ENCODE data around the gene TMEM205.

Gene TMEM205

GRCh38 chr19:11346104-11346940, at the start of gene TMEM205, which contains the start of gene CCDC159:
Gene TMEM205, minus strand, starts transcription at chr19:11346268. Its CDS starts 649 bp downstream, at chr19:11345619.
Gene CCDC159, plus strand, starts transcription at chr19:11346519. Its CDS starts 88 bp downstream, at chr19:11346607.
- Histone ChIP-seq H3K27me3 (replicated peaks) (no peaks in the 10 kb centered on the region), H3K27ac (peak within 1 kb of the TSS; percentile 43), H3K4me3 (ENCODE audit: low read depth, low read length) (peak within 1 kb of the TSS; percentile 82), H3K36me3 (replicated peaks) (no peaks in the 10 kb centered on the region)
- DNase-seq = peak; percentile 99
- in situ Hi-C loops (cut with HindIII; ENCODE audit: low pct_ligation_motif_present, low sequenced_read_pairs) = no loop called here
- no peak for TF ChIP-seq CTCF (IDR thresholded peaks at IDR 0.05; ENCODE audit: low read depth, low read length, missing control alignments)

- Histone ChIP-seq H3K36me3 (replicated peaks) (no peaks in the 10 kb centered on the region), H3K27ac (no peak overlapping the region), H3K27me3 (replicated peaks) (no peaks in the 10 kb centered on the region), H3K4me3 (ENCODE audit: low read depth, low read length) (no peak overlapping the region)
- TF ChIP-seq CTCF (IDR thresholded peaks at IDR 0.05; ENCODE audit: low read depth, low read length, missing control alignments) = no peak
- DNase-seq = no peak
- in situ Hi-C loops (cut with HindIII; ENCODE audit: low pct_ligation_motif_present, low sequenced_read_pairs) = no loop called here
These were observed 45.0 kb upstream of the TMEM205 start for GRCh38 chr19:11390933-11391680.

GRCh38 chr19:11390359-11390758, 44.3 kb upstream of the TMEM205 start:
- in situ Hi-C loops (cut with HindIII; ENCODE audit: low pct_ligation_motif_present, low sequenced_read_pairs) = no loop called here
- no peaks in the 10 kb centered on the region for H3K27me3 ChIP-seq (replicated peaks)
- H3K36me3 ChIP-seq (replicated peaks) = no peaks in the 10 kb centered on the region
- H3K4me3 ChIP-seq (ENCODE audit: low read depth, low read length) = no peak overlapping the region
- no peak for TF ChIP-seq CTCF (IDR thresholded peaks at IDR 0.05; ENCODE audit: low read depth, low read length, missing control alignments)
- no peak for DNase-seq
- no peak overlapping the region for H3K27ac ChIP-seq

- in situ Hi-C loops (cut with HindIII; ENCODE audit: low pct_ligation_motif_present, low sequenced_read_pairs) = no loop called here
- H3K4me3 ChIP-seq (ENCODE audit: low read depth, low read length) = no peak overlapping the region
- TF ChIP-seq CTCF (IDR thresholded peaks at IDR 0.05; ENCODE audit: low read depth, low read length, missing control alignments) = no peak
- no peak overlapping the region for H3K27ac ChIP-seq
- no peaks in the 10 kb centered on the region for H3K27me3 ChIP-seq (replicated peaks)
- DNase-seq = no peak
- H3K36me3 ChIP-seq (replicated peaks) = no peaks in the 10 kb centered on the region
These were observed 41.3 kb upstream of the TMEM205 start for GRCh38 chr19:11387162-11388034.

GRCh38 chr19:11384778-11385129, 38.7 kb upstream of the TMEM205 start:
- no peak overlapping the region for H3K4me3 ChIP-seq (ENCODE audit: low read depth, low read length)
- no peak for DNase-seq
- in situ Hi-C loops (cut with HindIII; ENCODE audit: low pct_ligation_motif_present, low sequenced_read_pairs) = no loop called here
- H3K27ac ChIP-seq = no peak overlapping the region
- no peak for TF ChIP-seq CTCF (IDR thresholded peaks at IDR 0.05; ENCODE audit: low read depth, low read length, missing control alignments)
- H3K36me3 ChIP-seq (replicated peaks) = no peaks in the 10 kb centered on the region
- H3K27me3 ChIP-seq (replicated peaks) = no peaks in the 10 kb centered on the region

Data from brain microvascular endothelial cell (primary cell).